Esophagus squamous epithelium (tissue), 5 donors: ENCODE results near the gene SHQ1. TPM values are rescaled to one million over a fixed set of nuclear protein-coding genes. Genes with fewer than 3 reads are reported as not detected.
"Not testable (repeated sequence)": the region's sequence is repeated elsewhere in the genome, so short reads cannot be mapped to it uniquely, and the experiment has no call there.

Experiments used
- DNase-seq: peaks from one replicate; lab custom pipeline; 2025; lab: John Stamatoyannopoulos, UW
- H3K27ac ChIP-seq, 4 donors: fragments of 200-600 bp; sonication (generic); one replicate each; pipeline ENCODE4 v1.5.1; 2016 to 2019; ENCODE audit warnings: mild to moderate bottlenecking in 1 of 4
- H3K27me3 ChIP-seq, 4 donors: fragments of 200-600 bp; sonication (generic); 1 replicate in 3 of 4; 2 replicates in 1 of 4; pipeline versions ENCODE4 v1.5.1 to v1.6.0; 2017 to 2021; ENCODE audit warnings: antibody characterized with exemption in 1 of 4
- H3K36me3 ChIP-seq, 3 donors: fragments of 200-600 bp; sonication (generic); one replicate each; pipeline ENCODE4 v1.5.1; 2016 to 2019
- H3K4me1 ChIP-seq, 3 donors: fragments of 200-600 bp; sonication (generic); one replicate each; pipeline ENCODE4 v1.5.1; 2017 to 2019
- H3K4me3 ChIP-seq, 4 donors: fragments of 200-600 bp; sonication (generic); 1 replicate in 3 of 4; 2 replicates in 1 of 4; pipeline ENCODE4 v1.5.1; 2016 to 2019; ENCODE audit warnings: mild to moderate bottlenecking in 2 of 4, moderate library complexity in 1 of 4
- H3K9me3 ChIP-seq, 3 donors: fragments of 200-600 bp; sonication (generic); one replicate each; pipeline ENCODE4 v1.5.1; 2016 to 2019
- CTCF ChIP-seq, 6 experiments: fragments of 450-650 bp in 4 of 6; fragments of 200-600 bp in 2 of 6; sonication (generic) in 2 of 6; IDR thresholded peaks; one replicate each; pipeline ENCODE4 v1.5.1; 2016 to 2019; ENCODE audit warnings: antibody characterized with exemption in 6 of 6, mild to moderate bottlenecking in 4 of 6, moderate library complexity in 4 of 6
- POLR2A ChIP-seq, 4 donors: fragments of 450-650 bp; IDR thresholded peaks; one replicate each; pipeline ENCODE4 v1.6.1; 2017; ENCODE audit warnings: antibody characterized with exemption in 4 of 4, mild to moderate bottlenecking in 4 of 4, moderate library complexity in 3 of 4
- WGBS, 2 donors: methylation state at CpG; one replicate each; pipeline ENCODE4 v1.1.5; 2018; 5-methylcytosine and 5-hydroxymethylcytosine counted together
- intact Hi-C: fragments of 100-400 bp; cut with DNase I; formaldehyde crosslinking; loops from one replicate; pipeline ENCODE4 v1.15.0; 2022
- total RNA-seq, 4 donors: library from RNA; depleted of rRNA; stranded (reverse); fragments of >200 nt; gene quantifications; one replicate each; pipeline ENCODE4 v1.1.0, GENCODE V29; 2016
- donor health status: DM: yes; HTN: yes; CAD: no.

The SHQ1 gene
- total RNA-seq, 4 donors from 2014 or later = 6.7 to 13.4 (median 12.5) TPM

- no peak overlapping the region for H3K4me3 ChIP-seq
- H3K36me3 ChIP-seq = peaks cover 0 to 24% (median 0%) of the 10 kb centered on the region in 3 donors
- intact Hi-C loops = no loop called here
- no peaks in the 10 kb centered on the region for H3K4me1 ChIP-seq
- no peak for DNase-seq
- H3K9me3 ChIP-seq = no peaks in the 10 kb centered on the region
- no peaks in the 10 kb centered on the region for H3K27me3 ChIP-seq
- TF ChIP-seq POLR2A (IDR thresholded peaks at IDR 0.05) (no peak), CTCF (IDR thresholded peaks at IDR 0.05) (no peak)
- WGBS, 2 donors = 95 to 98% methylated on average over 3 of the region's 3 CpGs
- no peak overlapping the region for H3K27ac ChIP-seq
Observed at GRCh38 chr3:72794079-72794478, 54.2 kb downstream of the SHQ1 start.

GRCh38 chr3:72791161-72791560 lies 57.1 kb downstream of the SHQ1 start:
- no peaks in the 10 kb centered on the region for H3K4me1 ChIP-seq
- H3K27me3 ChIP-seq = no peaks in the 10 kb centered on the region
- no peak for TF ChIP-seq CTCF (IDR thresholded peaks at IDR 0.05)
- TF ChIP-seq POLR2A (IDR thresholded peaks at IDR 0.05) = no peak
- no peak overlapping the region for H3K27ac ChIP-seq
- WGBS, 2 donors = 70 to 76% methylated on average over 1 of the region's 1 CpG
- intact Hi-C loops = no loop called here
- no peak overlapping the region for H3K4me3 ChIP-seq
- H3K36me3 ChIP-seq = peaks cover 0 to 29% (median 0%) of the 10 kb centered on the region in 3 donors
- no peaks in the 10 kb centered on the region for H3K9me3 ChIP-seq
- DNase-seq = no peak

GRCh38 chr3:72789786-72790185 lies 58.5 kb downstream of the SHQ1 start:
- no peak for TF ChIP-seq CTCF (IDR thresholded peaks at IDR 0.05)
- TF ChIP-seq POLR2A (IDR thresholded peaks at IDR 0.05) = no peak
- Histone ChIP-seq H3K27ac (no peak overlapping the region), H3K9me3 (no peaks in the 10 kb centered on the region), H3K36me3 (peaks cover 0 to 35% (median 0%) of the 10 kb centered on the region in 3 donors), H3K27me3 (no peaks in the 10 kb centered on the region), H3K4me1 (no peaks in the 10 kb centered on the region), H3K4me3 (no peak overlapping the region)
- WGBS, 2 donors = 100% methylated on average over 1 of the region's 1 CpG
- intact Hi-C loops = no loop called here
- no peak for DNase-seq

GRCh38 chr3:72788232-72788631 lies 60.0 kb downstream of the SHQ1 start:
- H3K9me3 ChIP-seq, H3K4me1 ChIP-seq, H3K4me3 ChIP-seq, H3K27ac ChIP-seq, intact Hi-C loops, H3K27me3 ChIP-seq, DNase-seq: not testable (repeated sequence)
- peaks cover 0 to 41% (median 0%) of the 10 kb centered on the region in 3 donors for H3K36me3 ChIP-seq
- 100% methylated on average over 1 to 2 of the region's 27 CpGs for WGBS, 2 donors

GRCh38 chr3:72786668-72787067 lies 61.6 kb downstream of the SHQ1 start:
- Histone ChIP-seq H3K9me3 (no peaks in the 10 kb centered on the region), H3K36me3 (peaks cover 0 to 25% (median 0%) of the 10 kb centered on the region in 3 donors), H3K4me1 (no peaks in the 10 kb centered on the region), H3K27ac (no peak overlapping the region), H3K4me3 (no peak overlapping the region), H3K27me3 (no peaks in the 10 kb centered on the region)
- TF ChIP-seq CTCF (IDR thresholded peaks at IDR 0.05) = no peak
- no peak for TF ChIP-seq POLR2A (IDR thresholded peaks at IDR 0.05)
- WGBS, 2 donors = 98 to 100% methylated on average over 3 of the region's 3 CpGs
- intact Hi-C loops = no loop called here
- no peak for DNase-seq

GRCh38 chr3:72784226-72784625 lies 64.0 kb downstream of the SHQ1 start:
- 88 to 95% methylated on average over 1 of the region's 1 CpG for WGBS, 2 donors

More at GRCh38 chr3:72784226-72784625, 64.0 kb downstream of the SHQ1 start:
- H3K4me3 ChIP-seq = no peak overlapping the region
- no peaks in the 10 kb centered on the region for H3K4me1 ChIP-seq
- DNase-seq = no peak
- H3K9me3 ChIP-seq = no peaks in the 10 kb centered on the region
- H3K27ac ChIP-seq = no peak overlapping the region
- peaks cover 0 to 17% (median 0%) of the 10 kb centered on the region in 3 donors for H3K36me3 ChIP-seq
- TF ChIP-seq POLR2A (IDR thresholded peaks at IDR 0.05) (no peak), CTCF (IDR thresholded peaks at IDR 0.05) (no peak)
- H3K27me3 ChIP-seq = no peaks in the 10 kb centered on the region
- intact Hi-C loops = no loop called here
